KOPT-K1 (cell line): ENCODE measurements around the gene MOB3B.

Source experiments
- H3K27ac ChIP-seq: fragments of 200-600 bp; sonication (generic); 2 replicates; pipeline ENCODE4 v1.5.1; 2016; ENCODE audit warnings: antibody characterized with exemption, mild to moderate bottlenecking, low read depth, low read length; ENCODE audit not compliant: poor library complexity, severe bottlenecking
- H3K36me3 ChIP-seq: fragments of 200-600 bp; sonication (generic); 2 replicates; pipeline ENCODE4 v1.5.1; 2017; ENCODE audit warnings: antibody characterized with exemption, mild to moderate bottlenecking, low read length, moderate library complexity; ENCODE audit not compliant: insufficient read depth
- H3K9me3 ChIP-seq: fragments of 200-600 bp; sonication (generic); 2 replicates; pipeline ENCODE4 v1.5.1; 2017; ENCODE audit warnings: antibody characterized with exemption, low read length, mild to moderate bottlenecking; ENCODE audit not compliant: insufficient read depth, poor library complexity, severe bottlenecking

The MOB3B gene

DNA sequence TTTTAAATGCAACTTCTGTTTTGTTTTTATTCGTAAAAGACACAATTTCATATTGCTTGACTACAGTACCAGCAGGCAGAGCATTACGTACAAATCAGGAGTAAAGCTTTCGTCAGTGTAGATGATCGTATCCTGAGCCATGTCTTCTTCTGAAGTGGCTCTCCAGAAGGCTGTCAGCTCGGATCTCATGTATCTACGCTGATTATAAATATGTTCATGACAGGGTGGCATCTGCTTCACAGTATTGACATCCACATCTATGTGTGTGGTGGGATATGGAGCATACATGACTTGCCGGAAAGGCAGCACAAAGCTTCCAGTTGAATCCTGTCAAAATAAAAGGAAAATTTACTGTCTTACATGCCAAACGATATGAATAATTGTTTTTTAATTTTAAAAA is 26.9 kb upstream of the MOB3B start:
- Histone ChIP-seq H3K36me3 (no peaks in the 10 kb centered on the region; the same call in 1 of the 2 replicates), H3K27ac (no peak overlapping the region)

GRCh38 chr9:27554712-27555111 is 25.1 kb upstream of the MOB3B start:
- no peak overlapping the region for H3K27ac ChIP-seq
- H3K9me3 ChIP-seq: no peaks in the 10 kb centered on the region
- H3K36me3 ChIP-seq: no peaks in the 10 kb centered on the region; the same call in 1 of the 2 replicates

More for the DNA sequence above, 26.9 kb upstream of the MOB3B start:
- no peaks in the 10 kb centered on the region for H3K9me3 ChIP-seq

DNA sequence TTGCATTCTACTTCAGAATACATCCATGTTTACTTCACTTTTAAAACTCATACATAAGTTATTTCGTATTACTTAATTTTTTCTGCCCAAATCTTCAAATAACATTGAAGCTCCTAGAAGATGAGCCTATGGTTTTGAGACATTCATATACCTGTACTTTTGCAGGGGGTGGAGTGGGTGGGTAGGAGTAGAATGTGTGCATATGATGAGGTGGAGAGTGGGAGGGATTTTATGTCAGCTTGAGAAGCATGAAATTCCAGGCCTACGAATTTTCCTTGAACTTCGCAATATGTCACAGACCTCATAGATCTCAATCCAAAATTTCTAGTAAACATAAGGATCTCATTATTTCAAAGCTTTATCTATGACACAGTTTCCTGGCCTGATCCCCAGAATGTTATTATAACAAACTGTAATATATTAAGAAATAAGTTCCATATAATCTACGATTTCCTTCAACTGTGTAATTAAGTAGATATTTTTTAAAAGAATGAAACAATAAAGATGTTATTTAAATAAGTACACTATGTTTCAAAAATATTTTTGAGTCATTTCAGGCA is 19.7 kb upstream of the MOB3B start:
- no peaks in the 10 kb centered on the region for H3K9me3 ChIP-seq
- no peak overlapping the region for H3K27ac ChIP-seq
- no peaks in the 10 kb centered on the region for H3K36me3 ChIP-seq

DNA sequence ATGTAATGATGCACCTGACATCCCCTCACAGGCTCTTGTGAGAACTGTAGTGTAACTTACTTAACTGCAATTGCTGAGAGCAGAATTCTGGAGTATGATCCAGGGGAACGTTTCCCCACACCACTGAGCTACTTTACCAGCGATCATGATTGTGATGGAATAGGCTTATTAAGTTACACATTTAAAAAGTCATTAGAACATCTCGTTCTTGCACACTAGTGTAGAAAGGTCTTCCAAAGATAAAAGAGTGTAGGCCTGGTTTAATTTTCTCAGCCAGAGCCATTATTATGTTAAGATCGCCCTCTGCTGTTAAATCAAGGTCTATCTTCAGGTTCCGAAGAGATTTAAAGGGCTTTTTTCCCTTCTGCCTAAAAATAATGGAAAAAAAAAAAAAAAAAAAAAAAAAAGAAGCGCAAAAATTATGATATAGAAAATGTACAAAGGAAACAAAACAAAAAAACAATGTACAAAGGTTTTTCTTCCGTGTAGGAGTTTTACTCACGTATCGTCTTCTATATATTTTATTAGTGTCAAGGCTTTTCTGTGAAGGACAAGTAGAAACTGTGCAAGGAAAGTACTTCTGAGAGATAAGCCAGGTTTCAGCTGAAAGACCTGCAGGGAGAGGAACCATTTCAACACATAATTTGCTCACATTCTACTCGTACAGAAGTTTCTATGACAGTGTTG is 18.6 kb upstream of the MOB3B start:
- Histone ChIP-seq H3K36me3 (no peaks in the 10 kb centered on the region), H3K27ac (no peak overlapping the region), H3K9me3 (no peaks in the 10 kb centered on the region)

- no peaks in the 10 kb centered on the region for H3K36me3 ChIP-seq
- no peaks in the 10 kb centered on the region for H3K9me3 ChIP-seq
- H3K27ac ChIP-seq: no peak overlapping the region
These were observed 15.9 kb upstream of the MOB3B start for GRCh38 chr9:27545471-27545870.

DNA sequence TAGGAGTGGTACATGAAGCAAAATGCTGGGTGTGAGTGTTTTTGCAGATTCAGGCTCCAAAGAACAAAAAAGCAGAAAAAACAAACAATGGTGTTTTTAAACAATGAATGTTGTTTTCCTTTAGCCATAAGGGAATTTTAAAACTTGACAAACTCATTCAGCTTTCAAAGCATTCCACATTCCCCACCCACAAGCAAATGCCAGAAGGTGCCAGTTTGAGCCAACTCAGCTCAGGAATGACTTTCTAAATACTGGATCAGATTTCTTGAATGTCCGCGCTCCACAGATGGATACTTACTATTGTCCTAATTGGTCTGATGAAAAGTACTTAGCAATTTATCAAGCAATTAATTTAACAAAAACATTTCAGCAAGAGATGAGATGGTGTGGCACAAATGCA is 12.9 kb upstream of the MOB3B start:
- no peaks in the 10 kb centered on the region for H3K36me3 ChIP-seq
- H3K27ac ChIP-seq: no peak overlapping the region
- H3K9me3 ChIP-seq: no peaks in the 10 kb centered on the region

- Histone ChIP-seq H3K36me3 (no peaks in the 10 kb centered on the region), H3K27ac (no peak overlapping the region), H3K9me3 (no peaks in the 10 kb centered on the region)
These were observed 12.1 kb upstream of the MOB3B start for GRCh38 chr9:27541740-27542139.

DNA sequence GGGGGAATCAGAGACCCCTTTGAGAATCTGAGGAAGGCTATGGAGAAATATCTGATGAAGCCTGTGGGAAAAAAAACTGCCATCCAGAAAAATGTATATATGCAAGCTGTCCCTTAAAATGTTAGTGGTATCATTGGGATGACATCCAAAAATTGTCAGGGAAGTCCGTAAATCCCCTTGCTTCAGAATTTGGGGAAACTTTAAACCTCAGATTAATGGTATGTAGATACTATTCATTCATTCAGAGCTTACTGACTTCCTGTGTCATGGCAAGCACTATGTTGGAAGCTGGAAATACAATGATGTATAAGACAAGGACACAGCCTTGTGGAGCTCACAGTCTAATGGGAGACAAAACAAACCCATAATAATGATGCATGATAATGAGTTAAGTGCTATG is 10.9 kb upstream of the MOB3B start:
- Histone ChIP-seq H3K36me3 (no peaks in the 10 kb centered on the region), H3K9me3 (no peaks in the 10 kb centered on the region), H3K27ac (no peak overlapping the region)

- no peaks in the 10 kb centered on the region for H3K36me3 ChIP-seq
- H3K9me3 ChIP-seq: no peaks in the 10 kb centered on the region
- H3K27ac ChIP-seq: no peak overlapping the region
These were observed 10.1 kb upstream of the MOB3B start for GRCh38 chr9:27539479-27540441.

GRCh38 chr9:27538647-27539046 is 9.0 kb upstream of the MOB3B start:
- Histone ChIP-seq H3K36me3 (no peaks in the 10 kb centered on the region), H3K27ac (no peak overlapping the region), H3K9me3 (no peaks in the 10 kb centered on the region)

- Histone ChIP-seq H3K9me3 (no peaks in the 10 kb centered on the region), H3K36me3 (no peaks in the 10 kb centered on the region), H3K27ac (no peak overlapping the region)
These were observed 8.1 kb upstream of the MOB3B start for GRCh38 chr9:27537756-27538155.

- Histone ChIP-seq H3K36me3 (no peaks in the 10 kb centered on the region), H3K27ac (no peak overlapping the region), H3K9me3 (no peaks in the 10 kb centered on the region)
These were observed 7.4 kb upstream of the MOB3B start for GRCh38 chr9:27537027-27537435.

- no peak overlapping the region for H3K27ac ChIP-seq
- no peaks in the 10 kb centered on the region for H3K36me3 ChIP-seq
- H3K9me3 ChIP-seq: no peaks in the 10 kb centered on the region
These were observed 6.6 kb upstream of the MOB3B start for GRCh38 chr9:27536168-27536567.

DNA sequence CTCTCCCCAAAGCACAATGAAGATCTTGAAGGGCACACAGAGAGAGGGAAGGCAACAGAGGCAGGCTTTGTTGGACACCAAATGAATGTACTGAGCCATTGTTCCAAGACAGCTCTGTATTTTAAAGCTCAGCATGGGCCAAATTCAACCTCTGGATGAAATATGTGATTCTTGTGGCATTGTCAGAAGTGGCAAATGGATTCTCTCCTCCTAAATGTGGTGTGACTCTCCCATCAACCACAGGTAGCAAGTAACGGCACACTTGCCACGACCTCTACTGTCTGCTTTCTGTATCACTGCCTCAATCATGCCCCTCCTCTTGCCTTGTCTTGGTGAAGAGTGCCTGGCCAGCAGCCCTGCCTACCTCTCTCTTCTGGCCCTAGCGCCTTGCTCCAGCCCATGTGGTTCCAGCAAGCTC is 6.1 kb upstream of the MOB3B start:
- H3K9me3 ChIP-seq: no peaks in the 10 kb centered on the region
- H3K27ac ChIP-seq: no peak overlapping the region
- H3K36me3 ChIP-seq: no peaks in the 10 kb centered on the region

GRCh38 chr9:27534658-27535209 is 5.1 kb upstream of the MOB3B start:
- H3K27ac ChIP-seq: no peak overlapping the region
- no peaks in the 10 kb centered on the region for H3K9me3 ChIP-seq
- H3K36me3 ChIP-seq: no peaks in the 10 kb centered on the region
